IPS-NIHi11 (cell line): ENCODE data around the gene PAQR7.

Source experiments
- DNase-seq: peaks from one replicate; pipeline ENCODE4 v3.0.0; 2012; ENCODE audit warnings: mixed read lengths, low spot score

PAQR7 gene

DNA sequence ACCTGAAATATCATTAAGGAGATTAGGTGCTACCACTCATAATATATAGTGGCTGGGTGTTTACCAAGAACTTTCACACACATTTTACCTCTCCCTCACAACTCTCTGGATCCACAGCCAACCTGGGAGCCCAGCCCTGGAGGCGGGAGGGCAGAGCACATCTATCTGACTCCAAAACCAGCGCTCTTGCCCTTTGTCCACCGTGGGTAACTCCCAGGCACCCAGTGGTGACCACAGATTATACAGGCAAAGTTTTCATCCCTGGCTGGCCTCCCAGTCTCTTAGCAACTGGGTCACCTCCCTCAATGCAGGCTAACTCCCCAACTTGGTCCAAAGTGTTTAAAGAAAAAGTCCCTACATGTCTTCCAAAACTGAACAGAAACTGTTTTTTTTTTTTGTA is 2.4 kb downstream of the PAQR7 start:
- DNase-seq = no peak

DNA sequence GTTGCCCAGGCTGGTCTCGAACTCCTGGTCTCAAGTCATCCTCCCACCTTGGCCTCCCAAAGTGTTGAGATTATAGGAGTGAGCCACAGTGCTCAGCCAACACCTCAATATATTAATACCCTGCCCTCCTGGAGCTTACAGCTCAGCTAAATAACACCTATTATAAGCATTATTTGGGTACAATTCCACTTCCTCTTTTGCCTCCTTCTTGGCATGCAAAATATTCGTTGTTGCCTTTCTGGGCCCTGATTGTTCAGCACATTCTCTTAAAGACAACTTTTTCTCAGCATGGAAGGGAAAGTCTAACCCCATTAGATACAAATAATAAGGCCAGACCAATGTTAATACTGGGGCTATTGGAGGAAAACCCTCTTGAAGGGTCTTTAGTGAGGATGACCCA is 2.8 kb downstream of the PAQR7 start:
- DNase-seq = no peak

- no peak for DNase-seq
Measured at GRCh38 chr1:25871704-25872494, 3.6 kb downstream of the PAQR7 start.

DNA sequence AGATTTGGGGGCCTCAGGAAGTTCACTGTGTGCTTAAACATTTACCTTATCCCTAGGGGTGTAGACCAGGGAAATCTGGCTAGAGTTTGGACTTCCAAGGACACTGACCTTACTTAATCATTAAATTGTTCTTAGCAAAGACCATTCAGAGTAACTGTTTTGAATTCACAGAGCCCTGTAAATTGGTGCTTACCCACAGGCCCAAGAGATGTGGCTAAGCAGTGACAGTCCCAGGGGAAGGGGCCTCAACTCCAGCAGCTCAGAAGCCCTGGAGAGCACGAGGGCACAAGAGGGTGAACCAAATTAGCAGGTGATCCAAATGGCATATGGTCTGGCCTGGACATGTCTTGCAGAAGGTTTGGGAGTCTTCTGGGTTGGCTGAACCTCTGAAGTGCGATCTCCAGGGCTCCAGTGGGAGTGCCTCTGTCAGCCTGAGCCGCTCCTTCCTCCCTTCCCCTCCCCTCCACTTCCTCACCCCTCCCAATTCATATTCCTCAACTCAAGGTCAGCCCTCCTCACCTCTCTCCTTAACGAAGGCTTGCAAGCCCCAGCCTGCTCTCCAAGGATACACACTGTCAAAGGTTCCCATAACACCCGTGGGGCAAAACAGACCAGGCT is 4.3 kb downstream of the PAQR7 start:
- DNase-seq = no peak

GRCh38 chr1:25870614-25871013 is 4.9 kb downstream of the PAQR7 start:
- DNase-seq = no peak

DNA sequence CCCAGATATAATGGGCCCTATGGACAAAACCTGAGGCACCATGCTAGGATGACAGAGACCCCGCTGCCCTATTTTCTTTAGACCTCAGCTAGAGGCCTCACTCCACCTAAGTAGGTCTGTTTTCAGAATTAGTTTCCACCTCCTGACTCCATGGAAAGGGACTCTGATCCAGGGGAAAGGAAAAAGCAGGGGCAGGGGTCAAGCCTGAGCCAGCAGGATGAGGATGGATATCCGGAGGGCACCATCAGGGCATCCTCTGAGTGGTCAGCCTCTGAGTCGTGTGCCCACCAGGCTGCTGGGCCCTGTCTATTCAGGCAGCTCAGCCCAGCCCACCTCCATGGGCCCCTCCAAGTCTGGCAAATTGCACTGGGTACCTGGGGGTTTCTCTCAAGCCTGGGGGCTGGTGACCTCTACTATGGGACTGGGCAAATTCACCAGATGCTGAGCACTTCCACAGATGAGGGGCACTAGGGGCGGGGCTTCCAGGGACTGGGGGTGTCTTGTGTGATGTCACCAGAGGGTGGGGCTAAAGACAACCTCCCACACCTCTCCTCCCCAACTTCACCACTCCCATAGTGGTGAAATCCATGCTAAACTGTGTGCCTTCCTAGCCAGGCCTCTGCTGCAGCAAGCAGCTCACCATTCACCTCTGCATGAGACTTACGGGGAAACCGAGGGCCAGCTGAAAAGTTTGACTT is 5.5 kb downstream of the PAQR7 start:
- DNase-seq = peak; percentile 45

- peak; percentile 45 for DNase-seq
Measured at GRCh38 chr1:25867210-25867991, 8.1 kb downstream of the PAQR7 start.

- DNase-seq = no peak
Measured at GRCh38 chr1:25866288-25866687, 9.2 kb downstream of the PAQR7 start.

DNA sequence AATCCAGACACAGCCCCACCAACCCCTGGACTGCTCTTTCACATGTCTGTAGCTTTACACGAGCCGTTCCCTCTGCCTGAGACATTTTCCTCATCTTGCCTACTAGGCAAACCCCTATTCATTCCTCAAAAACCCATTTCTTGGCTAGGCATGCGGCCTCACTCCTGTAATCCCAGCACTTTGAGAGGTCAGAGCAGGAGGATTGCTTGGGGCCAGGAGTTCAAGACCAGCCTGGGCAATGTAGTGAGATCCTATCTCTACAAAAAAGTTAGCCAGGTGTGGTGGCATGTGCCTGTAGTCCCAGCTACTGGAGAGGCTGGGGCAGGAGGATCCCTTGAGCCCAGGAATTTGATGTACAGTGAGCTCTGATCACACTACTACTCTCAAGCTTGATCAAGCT is 11.1 kb downstream of the PAQR7 start:
- no peak for DNase-seq

DNA sequence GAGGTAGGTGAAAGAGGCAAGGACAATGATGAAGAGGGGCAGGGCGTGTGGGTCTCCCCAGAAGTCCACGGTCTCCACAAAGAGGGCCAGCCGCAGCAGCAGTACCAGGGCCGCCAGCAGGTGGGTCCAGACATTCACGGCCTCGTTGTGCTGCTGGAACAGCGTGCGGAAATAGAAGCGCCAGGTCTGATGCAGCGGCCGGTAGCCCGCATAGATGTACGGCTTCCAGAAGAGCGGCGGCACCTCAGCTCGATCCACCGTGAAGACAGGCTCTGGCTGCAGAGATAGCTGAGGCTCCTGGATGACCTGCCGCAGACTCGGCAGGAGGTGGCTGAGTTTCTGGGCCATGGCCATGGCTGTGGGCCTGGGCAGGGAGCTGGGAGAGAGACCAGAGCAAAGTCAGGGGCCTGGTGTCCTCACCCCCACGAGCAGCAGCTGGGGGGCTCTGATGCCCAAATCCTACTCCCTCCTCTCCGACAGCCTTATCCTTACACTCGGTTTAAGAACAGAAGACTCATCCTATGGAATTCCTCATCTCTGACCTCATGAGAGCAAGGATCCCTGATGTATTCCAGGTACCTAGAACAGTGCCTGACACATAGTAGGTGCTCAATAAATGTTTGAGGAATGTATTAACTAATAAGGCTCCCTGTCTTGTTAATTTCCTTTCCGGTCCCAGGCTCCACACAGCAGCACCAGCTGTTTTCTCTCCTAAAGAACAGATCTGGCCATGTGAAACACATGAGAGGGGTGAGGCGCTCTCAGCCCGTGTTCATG is 11.8 kb downstream of the PAQR7 start:
- DNase-seq = no peak

DNA sequence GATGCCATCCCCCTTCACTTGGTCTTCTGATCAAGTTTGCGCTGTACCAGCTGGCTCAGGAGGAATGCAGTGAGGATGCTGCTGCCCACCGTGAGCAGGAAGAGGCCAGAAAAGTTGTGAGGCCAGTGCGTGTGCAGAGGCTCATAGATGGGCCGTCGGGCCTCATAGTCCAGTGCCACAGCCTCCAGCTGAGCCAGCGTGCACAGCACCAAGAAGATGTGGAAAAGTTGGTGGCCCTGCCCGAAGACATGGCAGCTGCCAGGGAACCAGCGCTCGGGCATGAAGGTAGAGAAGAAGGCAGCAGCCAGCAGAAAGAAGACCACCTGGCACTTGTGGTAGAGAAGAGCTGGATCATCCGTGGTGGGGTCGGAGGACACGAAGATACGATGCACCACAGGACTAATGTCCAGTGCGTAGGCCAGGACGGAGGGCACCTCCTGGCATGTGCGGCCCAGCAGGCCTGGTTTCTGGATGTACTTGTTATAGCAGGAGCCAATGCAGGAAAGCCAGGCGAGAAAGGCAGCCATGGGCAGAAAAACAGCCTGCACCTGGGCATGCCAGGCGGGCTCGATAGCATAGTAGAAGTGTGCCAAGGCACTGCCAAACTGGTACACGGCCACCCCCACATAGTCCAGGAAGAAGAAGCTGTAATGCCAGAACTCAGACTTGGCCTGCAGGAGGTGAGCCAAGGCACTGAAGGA is 12.6 kb downstream of the PAQR7 start:
- DNase-seq = no peak

DNA sequence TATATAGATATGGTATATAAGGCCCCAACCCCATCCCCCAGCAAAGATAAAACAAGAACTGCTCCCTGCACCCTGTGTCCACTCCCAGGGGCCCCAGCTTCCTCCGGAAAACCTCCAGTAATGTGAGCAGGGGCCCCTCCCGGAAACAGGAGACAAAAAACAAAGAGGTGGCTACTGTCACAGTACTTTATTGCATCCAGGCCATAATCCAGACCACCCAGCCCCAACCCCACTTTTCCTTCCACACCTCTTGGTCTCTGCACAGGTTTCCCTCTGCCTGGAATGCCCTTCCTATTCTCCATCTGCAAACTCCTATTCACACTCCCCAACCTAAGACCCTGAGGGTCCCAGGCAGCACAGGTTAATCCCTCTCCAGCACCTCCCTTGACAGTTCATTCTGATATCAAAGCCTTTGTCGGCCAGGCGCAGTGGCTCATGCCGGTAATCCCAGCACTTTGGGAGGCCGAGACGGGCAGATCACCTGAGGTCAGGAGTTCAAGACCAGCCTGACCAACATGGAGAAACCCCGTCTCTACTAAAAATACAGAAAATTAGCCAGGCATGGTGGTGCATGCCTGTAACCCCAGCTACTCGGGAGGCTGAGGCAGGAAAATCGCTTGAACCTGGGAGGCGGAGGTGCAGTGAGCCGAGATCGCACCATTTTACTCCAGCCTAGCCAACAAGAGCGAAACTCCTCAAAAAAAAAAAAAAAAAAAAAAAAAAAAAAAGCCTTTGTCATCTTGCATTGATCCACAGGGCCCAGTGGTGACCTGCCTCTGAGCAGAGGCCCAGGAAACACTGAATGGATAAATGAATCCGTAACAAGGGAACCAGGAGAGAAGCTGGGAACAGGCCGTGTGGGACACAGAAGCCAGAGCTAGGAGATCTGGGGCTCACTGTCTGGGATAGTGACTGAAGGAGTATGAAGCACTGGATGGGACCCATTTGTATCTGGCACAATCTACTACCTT is 13.9 kb downstream of the PAQR7 start:
- DNase-seq = no peak

- DNase-seq = peak; percentile 99
Measured at GRCh38 chr1:25858906-25859789, 16.4 kb downstream of the PAQR7 start, which contains the start of gene AUNIP. Gene AUNIP, minus strand, starts transcription at chr1:25859457. Its CDS starts 100 bp downstream, at chr1:25859357.

DNA sequence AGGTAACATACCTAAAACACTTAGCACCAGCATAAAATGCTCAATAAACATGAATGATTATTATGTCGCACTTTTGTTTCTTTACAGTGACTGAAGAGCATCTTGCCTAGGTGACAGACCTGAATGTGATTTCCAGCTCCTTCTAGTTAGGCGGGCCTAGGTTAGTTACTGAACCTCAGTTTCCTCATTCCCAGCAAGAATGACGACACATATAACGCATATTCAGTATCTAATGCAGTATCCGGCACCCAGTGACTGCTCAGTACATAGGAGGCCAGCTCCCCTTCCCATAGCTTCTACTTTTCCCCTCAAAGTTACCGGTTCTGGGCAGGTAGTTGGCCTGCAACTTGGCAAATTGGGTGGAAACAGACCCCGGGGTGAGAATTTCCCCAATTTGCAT is 17.0 kb downstream of the PAQR7 start:
- no peak for DNase-seq

- no peak for DNase-seq
Measured at GRCh38 chr1:25856856-25857255, 18.7 kb downstream of the PAQR7 start.

GRCh38 chr1:25854554-25854953 is 21.0 kb downstream of the PAQR7 start:
- no peak for DNase-seq

DNA sequence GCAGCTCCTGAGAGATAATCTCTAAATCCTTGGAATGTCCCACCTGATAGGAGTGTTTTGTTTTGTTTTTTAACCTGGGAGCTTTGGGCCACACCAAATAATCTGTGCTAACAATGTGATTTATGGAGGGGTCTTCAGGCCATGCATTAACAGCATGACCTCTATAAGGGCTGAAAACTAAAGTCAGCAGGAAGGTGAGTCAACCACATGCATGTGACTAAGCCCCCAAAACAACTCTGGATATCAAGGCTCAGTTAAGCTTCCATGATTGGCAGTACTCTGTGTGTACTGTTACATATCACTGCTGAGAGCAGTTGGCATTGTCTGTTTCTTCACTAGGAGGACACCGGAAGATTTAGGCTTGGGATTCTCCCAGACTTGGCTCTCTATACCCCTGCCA is 27.0 kb downstream of the PAQR7 start:
- no peak for DNase-seq

DNA sequence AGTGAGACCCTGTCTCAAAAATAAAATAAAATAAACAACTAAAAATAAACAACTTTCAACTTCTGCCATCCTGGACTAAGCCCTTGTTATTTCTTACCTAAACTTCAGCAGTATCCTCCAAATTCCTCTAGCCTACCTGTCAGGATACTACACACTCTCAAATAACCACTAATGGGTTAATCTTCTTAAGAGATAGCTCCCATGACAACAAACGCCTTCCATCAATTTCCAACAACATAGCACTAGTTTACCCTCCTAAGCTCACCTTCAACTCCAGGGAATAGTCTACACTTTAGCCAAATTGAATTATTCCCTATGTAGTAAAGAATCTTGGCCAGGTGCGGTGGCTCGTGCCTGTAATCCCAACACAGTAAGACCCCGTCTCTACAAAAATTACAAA is 27.6 kb downstream of the PAQR7 start:
- DNase-seq = no peak

DNA sequence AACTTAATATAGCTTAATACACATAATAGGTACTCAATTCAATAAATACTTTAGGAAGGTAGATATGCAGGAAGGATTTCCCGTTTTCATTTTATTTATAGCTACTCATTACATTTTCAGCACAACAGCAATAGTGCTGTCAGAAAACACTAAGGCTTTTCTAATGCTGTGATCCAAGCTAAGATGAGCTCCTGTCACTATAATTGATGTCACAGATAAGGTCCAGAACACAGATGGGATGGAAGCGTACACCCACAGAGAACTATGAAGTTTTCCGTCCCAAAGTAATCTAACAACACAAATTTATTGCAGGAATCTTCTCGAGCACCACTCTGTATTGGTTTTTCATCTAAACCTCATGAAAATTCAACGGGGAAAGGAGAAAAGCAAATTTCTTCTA is 29.8 kb downstream of the PAQR7 start:
- DNase-seq = no peak
